WTC11 (cell line): ENCODE data around the gene GDI1. TPM values are rescaled to one million over a fixed set of nuclear protein-coding genes. Genes with fewer than 3 reads are reported as not detected.

ENCODE experiments used
- ATAC-seq: fragments of 200-7000 bp; cut with Tn5 transposase; 2 replicates; pipeline ENCODE4 v1.10.0; 2021; ENCODE audit warnings: mild to moderate bottlenecking, moderate library complexity
- CTCF ChIA-PET: fragments of 300-600 bp; sonication (Branson Sonifier 250); formaldehyde crosslinking; loops from one replicate; lab custom pipeline; 2021; ENCODE audit warnings: antibody characterized with exemption; lab: Charles Lee
- POLR2A ChIA-PET: fragments of 350-600 bp; sonication (Branson Sonifier 250); formaldehyde crosslinking; loops from one replicate; lab custom pipeline; 2021; ENCODE audit warnings: antibody characterized with exemption; lab: Charles Lee
- DNase-seq: peaks from one replicate; pipeline ENCODE4 v3.0.0; 2021; ENCODE audit warnings: low spot score
- H3K27ac Mint-ChIP-seq: 2 replicates; pipeline ENCODE4 v1.8.0; 2021; ENCODE audit warnings: mixed read lengths
- H3K27me3 Mint-ChIP-seq: 2 replicates; pipeline ENCODE4 v1.8.0; 2021; ENCODE audit warnings: low read depth, mild to moderate bottlenecking, moderate library complexity, mixed read lengths
- H3K36me3 Mint-ChIP-seq: 2 replicates; pipeline ENCODE4 v1.8.0; 2021; ENCODE audit warnings: mixed read lengths
- H3K4me1 Mint-ChIP-seq: 2 replicates; pipeline ENCODE4 v1.8.0; 2022; ENCODE audit warnings: mixed read lengths
- H3K4me3 Mint-ChIP-seq: 2 replicates; pipeline ENCODE4 v1.8.0; 2021; ENCODE audit warnings: mild to moderate bottlenecking, moderate library complexity, mixed read lengths
- H3K9me3 Mint-ChIP-seq: 2 replicates; pipeline ENCODE4 v1.8.0; 2021; ENCODE audit warnings: mixed read lengths
- ATF1 ChIP-seq: sonication (generic); formaldehyde crosslinking; IDR thresholded peaks from 2 replicates; pipeline ENCODE4 v1.8.1; 2023; ENCODE audit warnings: mild to moderate bottlenecking, moderate library complexity, missing genetic modification reagents
- ESRRA ChIP-seq: sonication (generic); formaldehyde crosslinking; IDR thresholded peaks from 2 replicates; pipeline ENCODE4 v1.8.1; 2022; ENCODE audit warnings: mild to moderate bottlenecking, missing genetic modification reagents, borderline replicate concordance
- FOXJ3 ChIP-seq: sonication (generic); formaldehyde crosslinking; IDR thresholded peaks from 2 replicates; pipeline ENCODE4 v1.9.0; 2021; ENCODE audit warnings: missing genetic modification reagents, mild to moderate bottlenecking, borderline replicate concordance
- FOXK1 ChIP-seq: sonication (generic); formaldehyde crosslinking; IDR thresholded peaks from 2 replicates; pipeline ENCODE4 v1.8.0; 2022; ENCODE audit warnings: mild to moderate bottlenecking, moderate library complexity, missing genetic modification reagents
- IRF2 ChIP-seq: sonication (generic); formaldehyde crosslinking; IDR thresholded peaks from 2 replicates; pipeline ENCODE4 v1.8.0; 2022; ENCODE audit warnings: low read depth, missing genetic modification reagents, borderline replicate concordance
- JUN ChIP-seq: sonication (generic); formaldehyde crosslinking; IDR thresholded peaks from 2 replicates; pipeline ENCODE4 v1.8.0; 2023; ENCODE audit warnings: mild to moderate bottlenecking, missing genetic modification reagents
- NR2C2 ChIP-seq: sonication (generic); formaldehyde crosslinking; IDR thresholded peaks from 2 replicates; pipeline ENCODE4 v1.8.0; 2022; ENCODE audit warnings: mild to moderate bottlenecking, missing genetic modification reagents
- OVOL2 ChIP-seq: fragments of 250-450 bp; sonication (Bioruptor Pico); IDR thresholded peaks from 2 replicates; pipeline ENCODE4 v1.9.0; 2021; ENCODE audit warnings: mild to moderate bottlenecking, borderline replicate concordance
- RORB ChIP-seq: fragments of 250-450 bp; sonication (Bioruptor Pico); IDR thresholded peaks from 2 replicates; pipeline ENCODE4 v1.9.0; 2021; ENCODE audit warnings: mild to moderate bottlenecking
- SMAD3 ChIP-seq: sonication (generic); formaldehyde crosslinking; IDR thresholded peaks from 2 replicates; pipeline ENCODE4 v1.8.0; 2022; ENCODE audit warnings: missing genetic modification reagents, mild to moderate bottlenecking, borderline replicate concordance
- SOX15 ChIP-seq: fragments of 250-450 bp; sonication (Bioruptor Pico); IDR thresholded peaks from 2 replicates; pipeline ENCODE4 v1.9.0; 2021; ENCODE audit warnings: mild to moderate bottlenecking
- TCF7 ChIP-seq: sonication (generic); formaldehyde crosslinking; IDR thresholded peaks from 2 replicates; pipeline ENCODE4 v1.8.0; 2022; ENCODE audit warnings: mild to moderate bottlenecking, low read depth, missing genetic modification reagents, moderate library complexity
- ZNF138 ChIP-seq: sonication (generic); formaldehyde crosslinking; conservative IDR thresholded peaks from 2 replicates; pipeline ENCODE4 v1.8.1; 2022; ENCODE audit warnings: mild to moderate bottlenecking, moderate library complexity, missing genetic modification reagents
- ZNF219 ChIP-seq: sonication (generic); formaldehyde crosslinking; IDR thresholded peaks from 2 replicates; pipeline ENCODE4 v1.8.0; 2023; ENCODE audit warnings: missing genetic modification reagents, mild to moderate bottlenecking, borderline replicate concordance
- ZNF396 ChIP-seq: fragments of 250-450 bp; sonication (Bioruptor Pico); IDR thresholded peaks from 2 replicates; pipeline ENCODE4 v1.8.0; 2021; ENCODE audit warnings: mild to moderate bottlenecking, moderate library complexity, borderline replicate concordance
- ZNF416 ChIP-seq: fragments of 250-450 bp; sonication (Bioruptor Pico); IDR thresholded peaks from 2 replicates; pipeline ENCODE4 v1.9.0; 2021; ENCODE audit warnings: mild to moderate bottlenecking, inconsistent platforms
- total RNA-seq: library from RNA; stranded (reverse); gene quantifications from 3 replicates; pipeline ENCODE4 v1.2.3, GENCODE V29; 2021
- TF ChIP-seq, protein P1 (sequence below): sonication (generic); formaldehyde crosslinking; IDR thresholded peaks from 2 replicates; pipeline ENCODE4 v1.8.1; 2023; ENCODE audit warnings: mild to moderate bottlenecking, missing genetic modification reagents, moderate library complexity
- TF ChIP-seq, protein P2 (sequence below): sonication (generic); formaldehyde crosslinking; IDR thresholded peaks from 2 replicates; pipeline ENCODE4 v1.8.0; 2023; ENCODE audit warnings: missing genetic modification reagents
- TF ChIP-seq, protein P3 (sequence below): fragments of 250-450 bp; sonication (Bioruptor Pico); IDR thresholded peaks from 2 replicates; pipeline ENCODE4 v2.1.2; 2022; ENCODE audit warnings: mild to moderate bottlenecking, moderate library complexity
- TF ChIP-seq, protein P4 (sequence below): sonication (generic); formaldehyde crosslinking; conservative IDR thresholded peaks from 2 replicates; pipeline ENCODE4 v1.8.1; 2022; ENCODE audit warnings: mild to moderate bottlenecking, missing genetic modification reagents
- TF ChIP-seq, protein P5 (sequence below): sonication (generic); formaldehyde crosslinking; IDR thresholded peaks from 2 replicates; pipeline ENCODE4 v1.8.1; 2022; ENCODE audit warnings: low read depth, missing genetic modification reagents, borderline replicate concordance
- TF ChIP-seq, protein P6 (sequence below): sonication (generic); formaldehyde crosslinking; IDR thresholded peaks from 2 replicates; pipeline ENCODE4 v1.8.1; 2022; ENCODE audit warnings: low read depth, mild to moderate bottlenecking, moderate library complexity, missing genetic modification reagents, borderline replicate concordance
- TF ChIP-seq, protein P7 (sequence below): sonication (generic); formaldehyde crosslinking; IDR thresholded peaks from 2 replicates; pipeline ENCODE4 v1.8.1; 2023; ENCODE audit warnings: mild to moderate bottlenecking, missing genetic modification reagents, borderline replicate concordance

Gene GDI1
- total RNA-seq, 1 experiment from 2014 or later, result 108 TPM

DNA sequence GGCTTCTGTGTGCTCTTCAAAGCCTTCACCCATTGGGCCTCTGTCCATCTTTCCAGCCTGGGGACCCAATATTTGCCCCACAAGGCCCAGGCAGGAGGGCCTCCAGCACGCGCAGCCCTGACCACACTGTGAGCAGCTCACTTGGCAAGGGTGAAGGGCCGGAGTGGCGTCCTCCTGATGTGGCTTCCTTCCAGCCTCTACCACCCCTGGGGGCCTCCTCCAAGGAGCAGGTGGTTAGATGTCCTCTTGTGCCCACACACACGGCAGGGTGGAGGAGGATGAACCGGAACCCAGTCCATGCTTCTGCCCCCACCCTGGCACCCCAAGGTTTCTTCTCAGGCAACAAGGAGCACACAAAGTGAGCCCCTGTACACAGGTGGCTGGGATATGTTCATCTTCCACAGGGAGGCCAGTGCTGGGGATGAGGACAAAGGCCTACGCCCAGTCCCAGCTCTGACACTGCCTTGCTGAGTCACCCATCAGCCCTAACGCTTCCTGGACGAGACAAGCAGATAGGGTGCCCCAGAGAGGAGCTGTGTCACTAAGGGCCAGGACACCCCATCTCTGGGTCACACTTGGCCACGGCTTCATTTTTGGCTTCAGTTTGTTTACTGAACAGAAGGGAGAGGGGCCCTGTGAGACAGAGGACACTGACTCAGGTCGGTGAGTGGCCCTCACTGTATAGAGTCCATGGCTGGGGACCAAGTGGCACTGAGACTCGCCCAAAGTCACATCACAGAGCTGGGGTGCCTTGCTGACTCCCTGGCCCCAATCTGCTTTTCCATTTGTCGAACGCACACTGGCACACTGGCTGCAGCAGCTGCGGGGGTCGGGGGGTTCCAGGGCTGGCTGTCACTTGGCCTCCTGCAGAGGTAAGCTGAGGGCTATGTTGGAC is 47.5 kb downstream of the GDI1 start:
- H3K27me3 Mint-ChIP-seq, result no peaks in the 10 kb centered on the region

DNA sequence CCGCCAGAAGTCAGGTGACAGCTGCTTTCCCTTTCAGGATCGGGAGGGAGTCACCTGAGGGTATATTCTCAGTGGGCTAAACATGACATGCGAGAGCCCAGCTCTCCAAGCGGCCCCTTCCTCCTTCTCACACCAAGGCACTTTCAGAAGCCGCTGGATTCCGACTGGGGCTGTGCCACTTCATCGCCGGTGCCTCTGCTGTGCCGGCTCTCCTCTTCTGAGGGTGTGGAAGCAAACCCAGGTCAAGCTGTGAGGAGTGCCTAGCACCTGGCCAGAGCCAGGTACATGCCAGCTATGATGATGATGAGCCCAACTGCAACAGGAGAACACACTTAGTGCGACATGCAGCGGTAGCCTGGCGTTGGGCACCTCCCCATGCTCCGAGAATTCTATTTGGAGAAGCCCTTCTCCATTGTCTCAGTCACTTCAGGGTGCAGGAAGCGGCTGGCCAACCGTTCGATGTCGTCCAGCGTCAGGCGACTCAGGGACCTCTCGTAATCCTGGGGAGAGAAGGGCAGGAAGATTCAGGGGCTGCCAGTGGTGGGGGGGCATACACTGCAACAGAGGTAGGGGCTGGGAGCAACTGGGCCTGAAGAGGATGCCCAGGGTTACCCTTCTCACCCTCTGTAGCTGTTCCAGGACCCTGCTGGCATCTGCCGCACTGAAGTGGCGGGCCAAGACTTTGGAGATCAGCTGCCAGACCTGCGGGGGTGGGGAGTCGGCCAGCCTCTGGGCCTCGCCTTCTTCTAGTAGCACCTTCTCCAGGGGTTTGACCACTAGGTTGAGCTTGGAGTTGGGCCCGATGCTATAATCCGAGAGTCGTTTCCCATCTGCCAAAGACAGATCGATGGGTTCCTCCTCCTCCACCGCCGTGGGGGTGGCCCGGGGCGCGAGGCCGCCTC is 48.4 kb downstream of the GDI1 start:
- Mint-ChIP-seq H3K4me3 (peak overlapping the region; percentile 62), H3K9me3 (no peaks in the 10 kb centered on the region), H3K27ac (no peak overlapping the region), H3K4me1 (peaks cover 4% of the 10 kb centered on the region; the same call in 1 of the 2 replicates), H3K27me3 (no peaks in the 10 kb centered on the region), H3K36me3 (no peaks in the 10 kb centered on the region; the same call in 1 of the 2 replicates)
- ATAC-seq (no peak), DNase-seq (no peak)
- ChIA-PET CTCF (no interaction called here), POLR2A (interaction anchor here (2.4 kb wide), 1 partner anchor 32 kb away, joined by 8 read pairs; no protein-coding TSS in a partner anchor)
- TF ChIP-seq ZNF416 (CRISPR knock-in tag) (no peak), OVOL2 (CRISPR knock-in tag) (no peak), IRF2 (CRISPR knock-in tag) (no peak), NR2C2 (CRISPR knock-in tag) (no peak)
- TF ChIP-seq, protein P1, sequence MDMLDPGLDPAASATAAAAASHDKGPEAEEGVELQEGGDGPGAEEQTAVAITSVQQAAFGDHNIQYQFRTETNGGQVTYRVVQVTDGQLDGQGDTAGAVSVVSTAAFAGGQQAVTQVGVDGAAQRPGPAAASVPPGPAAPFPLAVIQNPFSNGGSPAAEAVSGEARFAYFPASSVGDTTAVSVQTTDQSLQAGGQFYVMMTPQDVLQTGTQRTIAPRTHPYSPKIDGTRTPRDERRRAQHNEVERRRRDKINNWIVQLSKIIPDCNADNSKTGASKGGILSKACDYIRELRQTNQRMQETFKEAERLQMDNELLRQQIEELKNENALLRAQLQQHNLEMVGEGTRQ (CRISPR knock-in tag), result no peak
- TF ChIP-seq, protein P2, sequence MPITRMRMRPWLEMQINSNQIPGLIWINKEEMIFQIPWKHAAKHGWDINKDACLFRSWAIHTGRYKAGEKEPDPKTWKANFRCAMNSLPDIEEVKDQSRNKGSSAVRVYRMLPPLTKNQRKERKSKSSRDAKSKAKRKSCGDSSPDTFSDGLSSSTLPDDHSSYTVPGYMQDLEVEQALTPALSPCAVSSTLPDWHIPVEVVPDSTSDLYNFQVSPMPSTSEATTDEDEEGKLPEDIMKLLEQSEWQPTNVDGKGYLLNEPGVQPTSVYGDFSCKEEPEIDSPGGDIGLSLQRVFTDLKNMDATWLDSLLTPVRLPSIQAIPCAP (CRISPR knock-in tag), result no peak
- TF ChIP-seq, protein P3, sequence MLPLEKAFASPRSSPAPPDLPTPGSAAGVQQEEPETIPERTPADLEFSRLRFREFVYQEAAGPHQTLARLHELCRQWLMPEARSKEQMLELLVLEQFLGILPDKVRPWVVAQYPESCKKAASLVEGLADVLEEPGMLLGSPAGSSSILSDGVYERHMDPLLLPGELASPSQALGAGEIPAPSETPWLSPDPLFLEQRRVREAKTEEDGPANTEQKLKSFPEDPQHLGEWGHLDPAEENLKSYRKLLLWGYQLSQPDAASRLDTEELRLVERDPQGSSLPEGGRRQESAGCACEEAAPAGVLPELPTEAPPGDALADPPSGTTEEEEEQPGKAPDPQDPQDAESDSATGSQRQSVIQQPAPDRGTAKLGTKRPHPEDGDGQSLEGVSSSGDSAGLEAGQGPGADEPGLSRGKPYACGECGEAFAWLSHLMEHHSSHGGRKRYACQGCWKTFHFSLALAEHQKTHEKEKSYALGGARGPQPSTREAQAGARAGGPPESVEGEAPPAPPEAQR, result no peak
- TF ChIP-seq, protein P4, sequence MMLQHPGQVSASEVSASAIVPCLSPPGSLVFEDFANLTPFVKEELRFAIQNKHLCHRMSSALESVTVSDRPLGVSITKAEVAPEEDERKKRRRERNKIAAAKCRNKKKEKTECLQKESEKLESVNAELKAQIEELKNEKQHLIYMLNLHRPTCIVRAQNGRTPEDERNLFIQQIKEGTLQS (CRISPR knock-in tag), result no peak

More for the DNA sequence above, 47.5 kb downstream of the GDI1 start:
- TF ChIP-seq, protein P5, sequence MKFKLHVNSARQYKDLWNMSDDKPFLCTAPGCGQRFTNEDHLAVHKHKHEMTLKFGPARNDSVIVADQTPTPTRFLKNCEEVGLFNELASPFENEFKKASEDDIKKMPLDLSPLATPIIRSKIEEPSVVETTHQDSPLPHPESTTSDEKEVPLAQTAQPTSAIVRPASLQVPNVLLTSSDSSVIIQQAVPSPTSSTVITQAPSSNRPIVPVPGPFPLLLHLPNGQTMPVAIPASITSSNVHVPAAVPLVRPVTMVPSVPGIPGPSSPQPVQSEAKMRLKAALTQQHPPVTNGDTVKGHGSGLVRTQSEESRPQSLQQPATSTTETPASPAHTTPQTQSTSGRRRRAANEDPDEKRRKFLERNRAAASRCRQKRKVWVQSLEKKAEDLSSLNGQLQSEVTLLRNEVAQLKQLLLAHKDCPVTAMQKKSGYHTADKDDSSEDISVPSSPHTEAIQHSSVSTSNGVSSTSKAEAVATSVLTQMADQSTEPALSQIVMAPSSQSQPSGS, result no peak
- TF ChIP-seq, protein P6, sequence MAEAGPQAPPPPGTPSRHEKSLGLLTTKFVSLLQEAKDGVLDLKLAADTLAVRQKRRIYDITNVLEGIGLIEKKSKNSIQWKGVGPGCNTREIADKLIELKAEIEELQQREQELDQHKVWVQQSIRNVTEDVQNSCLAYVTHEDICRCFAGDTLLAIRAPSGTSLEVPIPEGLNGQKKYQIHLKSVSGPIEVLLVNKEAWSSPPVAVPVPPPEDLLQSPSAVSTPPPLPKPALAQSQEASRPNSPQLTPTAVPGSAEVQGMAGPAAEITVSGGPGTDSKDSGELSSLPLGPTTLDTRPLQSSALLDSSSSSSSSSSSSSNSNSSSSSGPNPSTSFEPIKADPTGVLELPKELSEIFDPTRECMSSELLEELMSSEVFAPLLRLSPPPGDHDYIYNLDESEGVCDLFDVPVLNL (CRISPR knock-in tag), result no peak
- no peak for TF ChIP-seq TCF7 (CRISPR knock-in tag)
- TF ChIP-seq, protein P1 (CRISPR knock-in tag), result no peak
- TF ChIP-seq SOX15 (CRISPR knock-in tag), result no peak
- TF ChIP-seq SMAD3 (CRISPR knock-in tag), result no peak
- TF ChIP-seq, protein P7, sequence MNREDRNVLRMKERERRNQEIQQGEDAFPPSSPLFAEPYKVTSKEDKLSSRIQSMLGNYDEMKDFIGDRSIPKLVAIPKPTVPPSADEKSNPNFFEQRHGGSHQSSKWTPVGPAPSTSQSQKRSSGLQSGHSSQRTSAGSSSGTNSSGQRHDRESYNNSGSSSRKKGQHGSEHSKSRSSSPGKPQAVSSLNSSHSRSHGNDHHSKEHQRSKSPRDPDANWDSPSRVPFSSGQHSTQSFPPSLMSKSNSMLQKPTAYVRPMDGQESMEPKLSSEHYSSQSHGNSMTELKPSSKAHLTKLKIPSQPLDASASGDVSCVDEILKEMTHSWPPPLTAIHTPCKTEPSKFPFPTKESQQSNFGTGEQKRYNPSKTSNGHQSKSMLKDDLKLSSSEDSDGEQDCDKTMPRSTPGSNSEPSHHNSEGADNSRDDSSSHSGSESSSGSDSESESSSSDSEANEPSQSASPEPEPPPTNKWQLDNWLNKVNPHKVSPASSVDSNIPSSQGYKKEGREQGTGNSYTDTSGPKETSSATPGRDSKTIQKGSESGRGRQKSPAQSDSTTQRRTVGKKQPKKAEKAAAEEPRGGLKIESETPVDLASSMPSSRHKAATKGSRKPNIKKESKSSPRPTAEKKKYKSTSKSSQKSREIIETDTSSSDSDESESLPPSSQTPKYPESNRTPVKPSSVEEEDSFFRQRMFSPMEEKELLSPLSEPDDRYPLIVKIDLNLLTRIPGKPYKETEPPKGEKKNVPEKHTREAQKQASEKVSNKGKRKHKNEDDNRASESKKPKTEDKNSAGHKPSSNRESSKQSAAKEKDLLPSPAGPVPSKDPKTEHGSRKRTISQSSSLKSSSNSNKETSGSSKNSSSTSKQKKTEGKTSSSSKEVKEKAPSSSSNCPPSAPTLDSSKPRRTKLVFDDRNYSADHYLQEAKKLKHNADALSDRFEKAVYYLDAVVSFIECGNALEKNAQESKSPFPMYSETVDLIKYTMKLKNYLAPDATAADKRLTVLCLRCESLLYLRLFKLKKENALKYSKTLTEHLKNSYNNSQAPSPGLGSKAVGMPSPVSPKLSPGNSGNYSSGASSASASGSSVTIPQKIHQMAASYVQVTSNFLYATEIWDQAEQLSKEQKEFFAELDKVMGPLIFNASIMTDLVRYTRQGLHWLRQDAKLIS (CRISPR knock-in tag), result no peak
- TF ChIP-seq FOXJ3 (CRISPR knock-in tag), result no peak
- no peak for TF ChIP-seq ZNF138 (CRISPR knock-in tag)
- no peak for TF ChIP-seq JUN (CRISPR knock-in tag)
- TF ChIP-seq FOXK1 (CRISPR knock-in tag), result no peak
- no peak for TF ChIP-seq RORB
- TF ChIP-seq ZNF219 (CRISPR knock-in tag), result no peak
- no peak for TF ChIP-seq ATF1 (CRISPR knock-in tag)
- TF ChIP-seq ZNF396 (CRISPR knock-in tag), result no peak
- no peak for TF ChIP-seq ESRRA
- TF ChIP-seq, protein P4 (CRISPR knock-in tag), result no peak
- TF ChIP-seq, all 79 proteins: peak for 0
- H3K9me3 Mint-ChIP-seq, result no peaks in the 10 kb centered on the region
- H3K27ac Mint-ChIP-seq, result no peak overlapping the region
- DNase-seq (no peak), ATAC-seq (no peak)
- H3K4me3 Mint-ChIP-seq, result no peak overlapping the region
- H3K4me1 Mint-ChIP-seq, result peaks cover under 1% of the 10 kb centered on the region
- POLR2A ChIA-PET, result no interaction called here
- CTCF ChIA-PET, result no interaction called here
- no peaks in the 10 kb centered on the region; the same call in 1 of the 2 replicates for H3K36me3 Mint-ChIP-seq
